Left ventricle myocardium inferior (tissue), 1 donor: ENCODE data around the gene KCNMA1. TPM values are rescaled to one million over a fixed set of nuclear protein-coding genes. Genes with fewer than 3 reads are reported as not detected.

Experiments
- DNase-seq: peaks from one replicate; pipeline ENCODE4 v3.0.0-alpha.2; 2020
- H3K27ac ChIP-seq: fragments of 200-600 bp; replicated peaks from 2 replicates; pipeline ENCODE4 v1.8.0; 2021
- H3K27me3 ChIP-seq: fragments of 200-600 bp; 2 replicates; pipeline ENCODE4 v1.8.0; 2021; ENCODE audit warnings: low read depth
- H3K36me3 ChIP-seq: fragments of 200-600 bp; 2 replicates; pipeline ENCODE4 v1.8.0; 2021
- H3K4me1 ChIP-seq: fragments of 200-600 bp; 2 replicates; pipeline ENCODE4 v1.8.0; 2021
- H3K4me3 ChIP-seq: fragments of 200-600 bp; 2 replicates; pipeline ENCODE4 v1.8.0; 2021; ENCODE audit warnings: mild to moderate bottlenecking, moderate library complexity
- H3K9me3 ChIP-seq: fragments of 200-600 bp; replicated peaks from 2 replicates; pipeline ENCODE4 v1.8.0; 2021
- CTCF ChIP-seq: fragments of 200-600 bp; IDR thresholded peaks from 2 replicates; pipeline ENCODE4 v1.8.0; 2021; ENCODE audit warnings: antibody characterized with exemption, mild to moderate bottlenecking, borderline replicate concordance
- intact Hi-C: fragments of 100-400 bp; cut with micrococcal nuclease; formaldehyde crosslinking; loops from one replicate; pipeline ENCODE4 v1.11.0; 2022
- total RNA-seq: library from RNA; stranded (reverse); fragmentation: NEBNext Ultra II Directional; extraction: Animal tissue kit (Norgen Biotek cat#: 25700); gene quantifications from one replicate; pipeline ENCODE4 v1.2.1, GENCODE V29; 2021
- donor health status: DM: no; HTN: yes; CAD: no; lungs with severe emphysema.

Gene KCNMA1
- total RNA-seq, 1 donor from 2014 or later: 1.8 TPM

GRCh38 chr10:77241350-77241725 lies 396.3 kb downstream of the KCNMA1 start:
- intact Hi-C loops: no loop called here

GRCh38 chr10:77240706-77241349 lies 396.8 kb downstream of the KCNMA1 start:
- Histone ChIP-seq H3K4me1 (peaks cover 7% of the 10 kb centered on the region), H3K4me3 (no peak overlapping the region), H3K9me3 (no peaks in the 10 kb centered on the region), H3K27me3 (peaks cover 5% of the 10 kb centered on the region), H3K27ac (no peak overlapping the region), H3K36me3 (no peaks in the 10 kb centered on the region)
- no peak for TF ChIP-seq CTCF
- no peak for DNase-seq
- intact Hi-C loops: no loop called here

More at GRCh38 chr10:77241350-77241725, 396.3 kb downstream of the KCNMA1 start:
- peaks cover 7% of the 10 kb centered on the region for H3K4me1 ChIP-seq
- H3K27ac ChIP-seq: no peak overlapping the region
- no peak overlapping the region for H3K4me3 ChIP-seq
- no peak for TF ChIP-seq CTCF
- DNase-seq: no peak
- H3K27me3 ChIP-seq: peaks cover 5% of the 10 kb centered on the region
- H3K9me3 ChIP-seq: no peaks in the 10 kb centered on the region
- no peaks in the 10 kb centered on the region for H3K36me3 ChIP-seq

- DNase-seq: no peak
- H3K36me3 ChIP-seq: no peaks in the 10 kb centered on the region
- H3K9me3 ChIP-seq: no peaks in the 10 kb centered on the region
- no peak overlapping the region for H3K4me3 ChIP-seq
- intact Hi-C loops: no loop called here
- peaks cover 7% of the 10 kb centered on the region for H3K27me3 ChIP-seq
- H3K27ac ChIP-seq: no peak overlapping the region
- peaks cover 7% of the 10 kb centered on the region for H3K4me1 ChIP-seq
- no peak for TF ChIP-seq CTCF
These were observed 397.5 kb downstream of the KCNMA1 start for GRCh38 chr10:77240041-77240652.

- no peak for TF ChIP-seq CTCF
- Histone ChIP-seq H3K4me1 (no peaks in the 10 kb centered on the region), H3K9me3 (no peaks in the 10 kb centered on the region), H3K4me3 (no peak overlapping the region), H3K36me3 (no peaks in the 10 kb centered on the region), H3K27ac (no peak overlapping the region), H3K27me3 (peaks cover 23% of the 10 kb centered on the region)
- DNase-seq: no peak
- intact Hi-C loops: no loop called here
These were observed 400.5 kb downstream of the KCNMA1 start for GRCh38 chr10:77237120-77237519.

GRCh38 chr10:77236700-77237099 lies 400.9 kb downstream of the KCNMA1 start:
- Histone ChIP-seq H3K9me3 (no peaks in the 10 kb centered on the region), H3K4me3 (no peak overlapping the region), H3K27ac (no peak overlapping the region), H3K36me3 (no peaks in the 10 kb centered on the region), H3K27me3 (peaks cover 23% of the 10 kb centered on the region), H3K4me1 (no peaks in the 10 kb centered on the region)
- intact Hi-C loops: no loop called here
- no peak for DNase-seq
- TF ChIP-seq CTCF: no peak
